HG03520 (cell line): ENCODE measurements around the gene GEN1.
A peak's percentile ranks its signal among the peaks of the same experiment; 100 is the strongest.
"Not testable (repeated sequence)": the region's sequence is repeated elsewhere in the genome, so short reads cannot be mapped to it uniquely, and the experiment has no call there.

Experiments used
- ATAC-seq: cut with Tn5 transposase; IDR thresholded peaks from one replicate; pipeline ENCODE4 v1.9.1; 2021; ENCODE audit warnings: mild to moderate bottlenecking, moderate library complexity; ENCODE audit not compliant: unreplicated experiment

GEN1 gene

GRCh38 chr2:17821535-17822444, 67.9 kb downstream of the GEN1 start:
- ATAC-seq = peak; percentile 36

DNA sequence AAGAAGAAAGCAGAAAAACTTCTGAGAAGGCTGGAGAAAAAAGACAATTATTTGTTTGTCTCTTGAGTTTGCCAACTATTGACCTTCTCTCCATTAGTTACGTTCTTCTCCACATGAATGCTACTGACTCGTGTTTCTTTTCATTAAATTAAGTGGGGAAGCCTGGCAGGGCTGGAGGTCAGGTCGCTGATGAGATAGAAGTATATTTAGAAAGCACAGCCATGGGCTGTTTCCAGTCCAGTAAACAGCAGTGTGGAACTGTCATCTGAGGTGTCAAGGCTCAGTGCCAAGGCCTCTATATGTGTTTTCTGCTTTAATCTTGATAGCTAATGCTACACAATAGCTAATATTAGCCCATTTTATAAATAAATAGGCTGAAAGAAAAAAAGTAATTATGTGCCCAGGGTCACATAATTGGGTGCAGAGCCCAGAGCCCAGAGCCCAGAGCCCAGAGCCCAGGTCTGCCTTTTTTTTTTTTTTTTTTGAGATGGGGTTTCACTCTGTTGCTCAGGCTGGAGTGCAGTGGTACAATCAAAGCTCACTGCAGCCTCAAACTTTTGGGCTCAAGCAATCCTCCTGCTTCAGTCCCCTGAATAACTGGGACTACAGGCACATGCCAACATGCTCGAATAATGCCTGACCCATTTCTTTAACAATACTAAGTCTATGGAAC, 68.6 kb downstream of the GEN1 start:
- ATAC-seq = peak; percentile 49

- ATAC-seq = not testable (repeated sequence)
Observed at GRCh38 chr2:17823646-17824045, 69.7 kb downstream of the GEN1 start.

GRCh38 chr2:17827316-17827715, 73.4 kb downstream of the GEN1 start:
- ATAC-seq = no peak

- no peak for ATAC-seq
Observed at GRCh38 chr2:17827785-17828184, 73.8 kb downstream of the GEN1 start.

GRCh38 chr2:17830053-17831034, 76.4 kb downstream of the GEN1 start:
- peak; percentile 87 for ATAC-seq

DNA sequence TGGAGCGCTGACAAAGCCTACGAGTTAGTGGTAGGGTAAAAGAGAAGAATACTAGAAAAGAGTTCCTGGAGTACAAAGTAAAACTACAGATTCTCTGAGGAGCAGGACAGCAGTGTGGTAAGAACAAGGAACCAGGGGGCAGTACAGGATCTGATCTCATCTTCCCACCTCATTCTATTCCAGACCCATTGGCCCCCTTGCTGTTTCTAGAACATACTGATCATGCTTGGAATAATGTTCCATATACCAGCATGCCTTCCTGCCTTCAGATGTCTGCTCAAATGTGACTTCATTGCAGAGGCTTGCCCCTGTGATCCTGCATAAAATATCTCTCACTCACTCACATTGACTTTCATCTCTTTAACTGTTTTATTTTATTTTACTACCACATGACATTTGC, 81.6 kb downstream of the GEN1 start:
- ATAC-seq = no peak
